Endothelial cell of umbilical vein (primary cell): ENCODE results near the gene SLA2. TPM values are rescaled to one million over a fixed set of nuclear protein-coding genes. Genes with fewer than 3 reads are reported as not detected.

Experiments
- BruUV-seq: library from RNA; stranded (reverse); fragments of 400-500 nt; replicated peaks from 2 replicates; lab custom pipeline; 2021; lab: Mats Ljungman, UMichigan
- CTCF ChIA-PET: fragments of 300-600, 350-600 bp; sonication (Branson Sonifier 250); formaldehyde crosslinking; loops from one replicate; lab custom pipeline; 2021; ENCODE audit warnings: antibody characterized with exemption, inconsistent platforms; lab: Charles Lee
- POLR2A ChIA-PET: fragments of 300-600, 350-600 bp; sonication (Branson Sonifier 250); formaldehyde crosslinking; loops from one replicate; lab custom pipeline; 2021; ENCODE audit warnings: antibody characterized with exemption, inconsistent platforms; lab: Charles Lee
- DNase-seq: peaks from one replicate; pipeline ENCODE4 v3.0.0-alpha.2; 2011; ENCODE audit warnings: low read depth, low spot score
- FAIRE-seq: peaks from 2 replicates; lab custom pipeline; 2011; peaks lifted over from hg19 to GRCh38; lab: Jason Lieb, UNC
- H2AFZ ChIP-seq: 2 replicates; pipeline ENCODE4 v1.6.0; 2012; ENCODE audit warnings: low read depth, low read length, control low read depth, inconsistent platforms
- H3K27ac ChIP-seq: 2 replicates; pipeline ENCODE4 v1.5.1; 2011; ENCODE audit warnings: low read depth, mild to moderate bottlenecking, control low read depth, low read length, moderate library complexity; ENCODE audit not compliant: insufficient read depth
- H3K27me3 ChIP-seq, 2 experiments: 2 replicates each; pipeline versions ENCODE4 v1.6.0 to v1.6.1; 2011; ENCODE audit warnings: low read length in 2 of 2, mixed read lengths in 1 of 2; ENCODE audit not compliant: control insufficient read depth in 2 of 2, insufficient read depth in 2 of 2
- H3K36me3 ChIP-seq, 2 experiments: 2 replicates in 1 of 2; 3 replicates in 1 of 2; pipeline ENCODE4 v1.5.1; 2011; ENCODE audit warnings: low read length in 2 of 2, mild to moderate bottlenecking in 1 of 2, moderate library complexity in 1 of 2; ENCODE audit not compliant: control insufficient read depth in 2 of 2, insufficient read depth in 2 of 2; ENCODE audit errors: extremely low read depth in 1 of 2
- H3K4me1 ChIP-seq: 3 replicates; pipeline ENCODE4 v1.5.1; 2011; ENCODE audit warnings: mild to moderate bottlenecking, low read length; ENCODE audit not compliant: control insufficient read depth, insufficient read depth; ENCODE audit errors: extremely low read depth
- H3K4me2 ChIP-seq: 2 replicates; pipeline ENCODE4 v1.6.1; 2011; ENCODE audit warnings: low read length, control low read depth, mixed read lengths; ENCODE audit not compliant: insufficient read depth
- H3K4me3 ChIP-seq, 3 experiments: fragments of 200-600 bp in 1 of 3; sonication (generic), shearing (Covaris generic) in 1 of 3; replicated peaks in 1 of 3; 2 replicates each; pipeline ENCODE4 v1.5.1; 2011 to 2016; ENCODE audit warnings: control low read depth in 3 of 3, low read length in 3 of 3, mild to moderate bottlenecking in 2 of 3, inconsistent platforms in 1 of 3, low read depth in 1 of 3, moderate library complexity in 1 of 3; ENCODE audit not compliant: insufficient read depth in 1 of 3
- H3K79me2 ChIP-seq: 2 replicates; pipeline ENCODE4 v1.6.0; 2012; ENCODE audit warnings: low read length, inconsistent platforms; ENCODE audit not compliant: control insufficient read depth, insufficient read depth
- H3K9ac ChIP-seq: replicated peaks from 2 replicates; pipeline ENCODE3; 2011; ENCODE audit warnings: low read length, control low read depth; ENCODE audit not compliant: insufficient read depth; ENCODE audit errors: extremely low read depth
- H3K9me1 ChIP-seq: replicated peaks from 3 replicates; pipeline ENCODE4 v1.6.0; 2011; ENCODE audit warnings: mild to moderate bottlenecking, low read length; ENCODE audit not compliant: control insufficient read depth, insufficient read depth; ENCODE audit errors: extremely low read depth
- H3K9me3 ChIP-seq: replicated peaks from 2 replicates; pipeline ENCODE4 v1.5.1; 2012; ENCODE audit warnings: low read length, inconsistent platforms; ENCODE audit not compliant: control insufficient read depth, insufficient read depth
- H4K20me1 ChIP-seq: replicated peaks from 2 replicates; pipeline ENCODE3; 2011; ENCODE audit warnings: mild to moderate bottlenecking, low read length; ENCODE audit not compliant: control insufficient read depth, insufficient read depth; ENCODE audit errors: extremely low read depth
- EZH2 ChIP-seq: IDR thresholded peaks from 2 replicates; pipeline ENCODE4 v1.6.1; 2012; ENCODE audit warnings: borderline replicate concordance, low read depth, mild to moderate bottlenecking, moderate library complexity, low read length, inconsistent platforms; ENCODE audit not compliant: severe bottlenecking
- FOS ChIP-seq: IDR thresholded peaks from 2 replicates; pipeline ENCODE4 v1.6.1; 2011; ENCODE audit warnings: mild to moderate bottlenecking, low read length, moderate library complexity, borderline replicate concordance; ENCODE audit not compliant: insufficient read depth
- GATA2 ChIP-seq: IDR thresholded peaks from 2 replicates; pipeline ENCODE4 v1.7.0; 2011; ENCODE audit warnings: low read depth, mild to moderate bottlenecking, moderate library complexity, mixed read lengths, low read length; ENCODE audit not compliant: insufficient read length, insufficient read depth
- JUN ChIP-seq: IDR thresholded peaks from 2 replicates; pipeline ENCODE4 v1.6.1; 2011; ENCODE audit warnings: borderline replicate concordance, low read depth; ENCODE audit not compliant: insufficient read length, insufficient read depth
- MAX ChIP-seq: IDR thresholded peaks from 2 replicates; pipeline ENCODE4 v1.6.1; 2011; ENCODE audit not compliant: insufficient read depth, insufficient read length
- MYC ChIP-seq: IDR thresholded peaks from one replicate; pipeline ENCODE4 v1.6.1; 2011; ENCODE audit warnings: mild to moderate bottlenecking, low read depth, low read length
- POLR2A ChIP-seq: IDR thresholded peaks from 2 replicates; pipeline ENCODE4 v1.6.1; 2012; ENCODE audit warnings: low read depth, mild to moderate bottlenecking, control low read depth, low read length
- POLR2AphosphoS5 ChIP-seq: IDR thresholded peaks from 2 replicates; pipeline ENCODE4 v1.6.1; 2012; ENCODE audit warnings: low read depth, mild to moderate bottlenecking, control low read depth, low read length, moderate library complexity; ENCODE audit not compliant: insufficient read depth
- dilution Hi-C: fragments of 300-500 bp; cut with MboI; formaldehyde crosslinking; loops from one replicate; pipeline ENCODE4 v1.15.0; 2019; ENCODE audit warnings: low sequenced_read_pairs; ENCODE audit not compliant: extremely low pct_ligation_motif_present
- intact Hi-C: fragments of 100-400 bp; cut with micrococcal nuclease; formaldehyde crosslinking; loops from one replicate; pipeline ENCODE4 v1.10.0; 2022
- polyA plus RNA-seq, 4 experiments: library from polyadenylated mRNA; depleted of rRNA in 3 of 4; stranded (reverse) in 3 of 4; unstranded in 1 of 4; fragments of >200 nt; gene quantifications; 2 replicates each; pipeline versions ENCODE4 v1.2.1 to v1.2.3, GENCODE V29; 2011 to 2012; ENCODE audit warnings: missing spikeins in 1 of 4
- total RNA-seq: library from RNA; stranded (reverse); gene quantifications from 2 replicates; pipeline ENCODE4 v1.2.3, GENCODE V29; 2021
- TF ChIP-seq, protein P1 (sequence below), 2 donors: IDR thresholded peaks; 1 replicate in 1 of 2; 2 replicates in 1 of 2; pipeline ENCODE4 v1.5.1; 2011; ENCODE audit warnings: low read length in 2 of 2, mild to moderate bottlenecking in 2 of 2, moderate library complexity in 2 of 2, control low read depth in 1 of 2, inconsistent platforms in 1 of 2, low read depth in 1 of 2; ENCODE audit not compliant: insufficient read depth in 1 of 2; ENCODE audit errors: extremely low read depth in 1 of 2

Gene SLA2
- total and polyA plus RNA-seq, 2 donors (not counting 3 experiments of a cell fraction or from before 2014, with no cell fraction given): not detected

DNA sequence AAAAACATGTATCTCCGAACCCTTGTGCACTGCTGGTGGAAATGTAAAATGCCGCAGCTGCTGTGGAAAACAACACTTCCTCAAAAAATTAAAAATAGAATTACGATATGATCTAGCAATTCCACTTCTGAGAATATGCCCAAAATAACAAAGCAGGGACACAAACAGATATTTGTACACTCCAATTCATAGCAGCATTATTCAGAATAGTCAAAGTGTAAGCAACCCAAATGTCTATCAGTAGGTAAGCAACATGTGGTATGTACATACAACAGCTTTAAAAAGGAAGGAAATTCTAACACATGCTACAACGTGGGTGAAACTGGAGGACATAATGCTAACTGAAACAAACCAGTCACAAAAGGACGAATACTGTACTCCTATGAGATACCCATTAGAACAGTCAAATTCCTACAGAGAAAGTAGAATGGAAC lies 46.1 kb downstream of the SLA2 start:
- FAIRE-seq (no peak), DNase-seq (peak; percentile 31)
- no peak overlapping the region for H3K27ac ChIP-seq
- H3K4me3 ChIP-seq: no peak overlapping the region
- ChIA-PET POLR2A (interaction anchor here (0.6 kb wide), 2 partner anchors 25 to 41 kb away, joined by 4 to 9 read pairs; no protein-coding TSS in a partner anchor), CTCF (interaction anchor here (0.9 to 1.2 kb wide), 3 partner anchors 11 to 23 kb away, joined by 3 to 4 read pairs (median 3); no protein-coding TSS in a partner anchor)
- no peak overlapping the region for H3K9ac ChIP-seq
- dilution Hi-C loops: no loop called here
- peaks cover 0 to 2% of the 10 kb centered on the region in 2 experiments for H3K27me3 ChIP-seq
- BruUV-seq: no TSS peak
- H4K20me1 ChIP-seq: no peaks in the 10 kb centered on the region
- H2AFZ ChIP-seq: no peak overlapping the region
- peaks cover under 1% of the 10 kb centered on the region for H3K4me1 ChIP-seq
- no peaks in the 10 kb centered on the region for H3K9me3 ChIP-seq
- TF ChIP-seq GATA2 (no peak), FOS (no peak), POLR2AphosphoS5 (no peak), POLR2A (no peak), JUN (no peak), MYC (no peak), MAX (no peak), EZH2 (no peak)
- TF ChIP-seq, protein P1, sequence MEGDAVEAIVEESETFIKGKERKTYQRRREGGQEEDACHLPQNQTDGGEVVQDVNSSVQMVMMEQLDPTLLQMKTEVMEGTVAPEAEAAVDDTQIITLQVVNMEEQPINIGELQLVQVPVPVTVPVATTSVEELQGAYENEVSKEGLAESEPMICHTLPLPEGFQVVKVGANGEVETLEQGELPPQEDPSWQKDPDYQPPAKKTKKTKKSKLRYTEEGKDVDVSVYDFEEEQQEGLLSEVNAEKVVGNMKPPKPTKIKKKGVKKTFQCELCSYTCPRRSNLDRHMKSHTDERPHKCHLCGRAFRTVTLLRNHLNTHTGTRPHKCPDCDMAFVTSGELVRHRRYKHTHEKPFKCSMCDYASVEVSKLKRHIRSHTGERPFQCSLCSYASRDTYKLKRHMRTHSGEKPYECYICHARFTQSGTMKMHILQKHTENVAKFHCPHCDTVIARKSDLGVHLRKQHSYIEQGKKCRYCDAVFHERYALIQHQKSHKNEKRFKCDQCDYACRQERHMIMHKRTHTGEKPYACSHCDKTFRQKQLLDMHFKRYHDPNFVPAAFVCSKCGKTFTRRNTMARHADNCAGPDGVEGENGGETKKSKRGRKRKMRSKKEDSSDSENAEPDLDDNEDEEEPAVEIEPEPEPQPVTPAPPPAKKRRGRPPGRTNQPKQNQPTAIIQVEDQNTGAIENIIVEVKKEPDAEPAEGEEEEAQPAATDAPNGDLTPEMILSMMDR (IDR thresholded peaks at IDR 0.05; ENCODE audit: extremely low read depth in 1 of 2, insufficient read depth in 1 of 2, low read depth in 1 of 2, low read length in 2 of 2): no peak
- no peaks in the 10 kb centered on the region for H3K9me1 ChIP-seq
- no peaks in the 10 kb centered on the region for H3K36me3 ChIP-seq
- intact Hi-C loops: no loop called here
- no peaks in the 10 kb centered on the region for H3K79me2 ChIP-seq
- no peak overlapping the region for H3K4me2 ChIP-seq
